ENCODE measurements around the gene CCDC106. TPM values are rescaled to one million over a fixed set of nuclear protein-coding genes. Genes with fewer than 3 reads are reported as not detected.

The CCDC106 gene
- total and polyA plus RNA-seq, 2 of the 4 experiments (the other 2 are of a cell fraction): 2.3 to 13.6 TPM

GRCh38 chr19:55635334-55635717 lies 12.7 kb upstream of the CCDC106 start:
- no peaks in the 10 kb centered on the region for H3K9me3 ChIP-seq (ENCODE audit: control insufficient read depth, insufficient read depth, low read length)
- H2AK5ac ChIP-seq (ENCODE audit: low read depth, low read length): peak overlapping the region; percentile 97
- H3K9ac ChIP-seq (ENCODE audit: low read depth, low read length): peak overlapping the region; percentile 98
- ATAC-seq (ENCODE audit: low read depth) (peak; percentile 12; the same call in 1 of the 2 replicates), DNase-seq (no peak)
- H2BK5ac ChIP-seq (ENCODE audit: low read depth, low read length, poor library complexity, severe bottlenecking): peak overlapping the region; percentile 80
- H3K23ac ChIP-seq (ENCODE audit: low read depth, low read length): peak overlapping the region; percentile 80; the same call in 1 of the 2 replicates
- BruUV-seq (replicated peaks): no TSS peak
- 36% methylated on average over 4 of the region's 9 CpGs; no CpG with 5 or more reads in 1 of the 2 experiments for WGBS, 2 experiments (ENCODE audit: extremely low coverage in 2 of 2, insufficient read length in 1 of 2)
- H3K27ac ChIP-seq (ENCODE audit: insufficient read depth, low read length): peak overlapping the region; percentile 92
- peak overlapping the region; percentile 81 for H2AK9ac ChIP-seq (replicated peaks; ENCODE audit: low read depth, low read length, poor library complexity)
- peak overlapping the region; percentile 38 for H2AFZ ChIP-seq (replicated peaks; ENCODE audit: low read length, poor library complexity)
- H4K20me1 ChIP-seq (ENCODE audit: insufficient read depth, low read length): 0 out of 2 replicates have a peak, but pooled peaks cover 9% of the 10 kb centered on the region
- H3K9me1 ChIP-seq (ENCODE audit: insufficient read depth, low read length): peaks cover 18% of the 10 kb centered on the region
- peak overlapping the region; percentile 4; the same call in 1 of the 2 replicates for H2BK20ac ChIP-seq (ENCODE audit: low read depth, low read length)
- H3K79me1 ChIP-seq (ENCODE audit: low read depth in 1 of 2, low read length in 2 of 2): peaks cover 26 to 56% of the 10 kb centered on the region in 2 experiments
- no peak for TF ChIP-seq CEBPB (IDR thresholded peaks at IDR 0.05; ENCODE audit: low read depth, low read length)
- no peak for TF ChIP-seq RAD21 (IDR thresholded peaks at IDR 0.05; ENCODE audit: low read length)
- TF ChIP-seq POLR2A (IDR thresholded peaks at IDR 0.05; ENCODE audit: low read depth, low read length): no peak
- TF ChIP-seq SMC3 (IDR thresholded peaks at IDR 0.05; ENCODE audit: low read depth, low read length): no peak
- TF ChIP-seq, protein P1, sequence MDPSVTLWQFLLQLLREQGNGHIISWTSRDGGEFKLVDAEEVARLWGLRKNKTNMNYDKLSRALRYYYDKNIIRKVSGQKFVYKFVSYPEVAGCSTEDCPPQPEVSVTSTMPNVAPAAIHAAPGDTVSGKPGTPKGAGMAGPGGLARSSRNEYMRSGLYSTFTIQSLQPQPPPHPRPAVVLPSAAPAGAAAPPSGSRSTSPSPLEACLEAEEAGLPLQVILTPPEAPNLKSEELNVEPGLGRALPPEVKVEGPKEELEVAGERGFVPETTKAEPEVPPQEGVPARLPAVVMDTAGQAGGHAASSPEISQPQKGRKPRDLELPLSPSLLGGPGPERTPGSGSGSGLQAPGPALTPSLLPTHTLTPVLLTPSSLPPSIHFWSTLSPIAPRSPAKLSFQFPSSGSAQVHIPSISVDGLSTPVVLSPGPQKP (IDR thresholded peaks at IDR 0.05; ENCODE audit: borderline replicate concordance, low read depth, low read length): no peak
- TF ChIP-seq NFE2L2 (IDR thresholded peaks at IDR 0.05; ENCODE audit: low read depth, low read length): no peak
- no peak for TF ChIP-seq USF2 (IDR thresholded peaks at IDR 0.05; ENCODE audit: low read depth, low read length)
- no peak for TF ChIP-seq RFX5 (IDR thresholded peaks at IDR 0.05; ENCODE audit: low read depth, low read length)
- TF ChIP-seq CHD1 (IDR thresholded peaks at IDR 0.05; ENCODE audit: low read depth, low read length): no peak
- no peak for TF ChIP-seq MXI1 (IDR thresholded peaks at IDR 0.05; ENCODE audit: borderline replicate concordance, low read depth, low read length)
- no peak for TF ChIP-seq MAZ (IDR thresholded peaks at IDR 0.05; ENCODE audit: borderline replicate concordance, low read depth, low read length)
- no peak for TF ChIP-seq RCOR1 (IDR thresholded peaks at IDR 0.05; ENCODE audit: insufficient replicate concordance, low read length)
- peak overlapping the region; percentile 91 for H4K91ac ChIP-seq (ENCODE audit: insufficient read depth, low read depth, low read length)
- peak overlapping the region; percentile 96 for H3K4ac ChIP-seq (ENCODE audit: low read depth, low read length)
- POLR2A ChIA-PET (ENCODE audit: unreplicated experiment): no interaction called here
- peak overlapping the region; percentile 88 for H3K4me3 ChIP-seq (ENCODE audit: insufficient read depth, low read depth, low read length)
- peaks cover 11% of the 10 kb centered on the region for H3K4me1 ChIP-seq (ENCODE audit: control insufficient read depth, insufficient read depth, low read length)
- H2BK120ac ChIP-seq (ENCODE audit: low read depth, low read length): 0 out of 2 replicates have a peak overlapping the region, but pooled peaks have one; percentile 31
- H3K56ac ChIP-seq (ENCODE audit: extremely low read depth, insufficient read depth, low read length): peak overlapping the region; percentile 79
- peak overlapping the region; percentile 98 for H3K4me2 ChIP-seq (ENCODE audit: low read depth, low read length)
- H3K27me3 ChIP-seq (ENCODE audit: control insufficient read depth, insufficient read depth, low read length): no peaks in the 10 kb centered on the region
- H3K18ac ChIP-seq (ENCODE audit: low read depth, low read length): peak overlapping the region; percentile 66
- peak overlapping the region; percentile 97 to 99 for H4K8ac ChIP-seq (ENCODE audit: low read depth in 2 of 2, low read length in 2 of 2)
- in situ Hi-C loops (cut with MboI; ENCODE audit: low sequenced_read_pairs): loop anchor here (25.0 kb wide), 2 partner anchors 348 to 523 kb away; partner anchors contain the start of genes BRSK1, HSPBP1 and PPP1R12C
- intact Hi-C loops (cut with micrococcal nuclease): loop anchor here (10.0 kb wide), 1 partner anchor 429 kb away; no protein-coding TSS in a partner anchor
- H4K5ac ChIP-seq (ENCODE audit: low read depth, low read length): peak overlapping the region; percentile 98
- H2BK15ac ChIP-seq (ENCODE audit: low read depth, low read length): peak overlapping the region; percentile 40; the same call in 1 of the 3 replicates
- dilution Hi-C loops (cut with HindIII; ENCODE audit: low sequenced_read_pairs, unreplicated experiment): no loop called here
- H3K14ac ChIP-seq (replicated peaks; ENCODE audit: low read depth, low read length): peak overlapping the region; percentile 97
- CTCF ChIA-PET: no interaction called here
- H3K36me3 ChIP-seq (ENCODE audit: control insufficient read depth, insufficient read depth, low read length): peaks cover 4% of the 10 kb centered on the region; the same call in 1 of the 2 replicates

Data from IMR-90 (cell line).